HepG2 (cell line): ENCODE data around the gene PIEZO1. TPM values are rescaled to one million over a fixed set of nuclear protein-coding genes. Genes with fewer than 3 reads are reported as not detected.

Experiments
- ARID4A ChIP-seq: sonication (generic); formaldehyde crosslinking; IDR thresholded peaks from 2 replicates; pipeline ENCODE4 v1.5.0; 2020; ENCODE audit warnings: mild to moderate bottlenecking, missing genetic modification reagents, borderline replicate concordance
- BORCS8-MEF2B ChIP-seq: sonication (generic); formaldehyde crosslinking; IDR thresholded peaks from 2 replicates; pipeline ENCODE4 v1.8.0; 2022; ENCODE audit warnings: mild to moderate bottlenecking, missing genetic modification reagents
- CENPBD1 ChIP-seq: sonication (generic); formaldehyde crosslinking; IDR thresholded peaks from 2 replicates; pipeline ENCODE4 v1.8.0; 2022; ENCODE audit warnings: missing genetic modification reagents, low read depth, mild to moderate bottlenecking, borderline replicate concordance
- FOXP1 ChIP-seq, 2 experiments: fragments of 450-650 bp in 1 of 2; IDR thresholded peaks; 2 replicates each; pipeline ENCODE4 v1.6.1; 2017 to 2018; ENCODE audit warnings: antibody characterized with exemption in 1 of 2
- HCFC1 ChIP-seq: fragments of 150-350 bp; IDR thresholded peaks from 2 replicates; pipeline ENCODE4 v1.6.1; 2014; ENCODE audit warnings: low read depth, low read length
- KLF6 ChIP-seq: IDR thresholded peaks from 2 replicates; pipeline ENCODE4 v1.8.0; 2016; ENCODE audit warnings: missing biosample characterization, missing genetic modification reagents
- MAF1 ChIP-seq: sonication (generic); formaldehyde crosslinking; IDR thresholded peaks from 2 replicates; pipeline ENCODE4 v1.5.0; 2020; ENCODE audit warnings: missing genetic modification reagents, borderline replicate concordance
- MATR3 ChIP-seq: sonication (generic); formaldehyde crosslinking; IDR thresholded peaks from 2 replicates; pipeline ENCODE4 v1.4.0; 2020; ENCODE audit warnings: missing genetic modification reagents
- PITX1 ChIP-seq: sonication (generic); formaldehyde crosslinking; IDR thresholded peaks from 2 replicates; pipeline ENCODE4 v1.5.1; 2020; ENCODE audit warnings: mild to moderate bottlenecking, missing genetic modification reagents
- POLR2G ChIP-seq: fragments of 200-400 bp; formaldehyde crosslinking; IDR thresholded peaks from 2 replicates; pipeline ENCODE4 v1.6.1; 2018; ENCODE audit warnings: mild to moderate bottlenecking, low read depth, low read length, moderate library complexity
- RCOR2 ChIP-seq: IDR thresholded peaks from 2 replicates; pipeline ENCODE4 v1.6.1; 2016; ENCODE audit warnings: missing biosample characterization, missing genetic modification reagents
- TAF15 ChIP-seq: fragments of 200-400 bp; formaldehyde crosslinking; IDR thresholded peaks from one replicate; pipeline ENCODE4 v1.6.1; 2018; ENCODE audit warnings: mild to moderate bottlenecking, low read depth, low read length; ENCODE audit not compliant: poor library complexity, severe bottlenecking
- TCF7L2 ChIP-seq: IDR thresholded peaks from 2 replicates; pipeline ENCODE4 v1.6.1; 2011; ENCODE audit warnings: mild to moderate bottlenecking, low read depth, low read length, moderate library complexity
- TERF1 ChIP-seq: sonication (generic); formaldehyde crosslinking; IDR thresholded peaks from 2 replicates; pipeline ENCODE4 v1.8.0; 2022; ENCODE audit warnings: mild to moderate bottlenecking, missing genetic modification reagents, moderate library complexity
- ZFP91 ChIP-seq: sonication (generic); formaldehyde crosslinking; IDR thresholded peaks from 2 replicates; pipeline ENCODE4 v1.9.0; 2022; ENCODE audit warnings: missing genetic modification reagents, mild to moderate bottlenecking, borderline replicate concordance
- ZNF33A ChIP-seq: sonication (generic); formaldehyde crosslinking; IDR thresholded peaks from 2 replicates; pipeline ENCODE4 v1.5.1; 2020; ENCODE audit warnings: missing genetic modification reagents, mild to moderate bottlenecking, moderate library complexity, borderline replicate concordance
- ZNF564 ChIP-seq: sonication (generic); formaldehyde crosslinking; IDR thresholded peaks from 2 replicates; pipeline ENCODE4 v1.8.1; 2023; ENCODE audit warnings: mild to moderate bottlenecking, missing genetic modification reagents
- ZNF704 ChIP-seq: sonication (generic); formaldehyde crosslinking; IDR thresholded peaks from 2 replicates; pipeline ENCODE4 v1.8.1; 2023; ENCODE audit warnings: mild to moderate bottlenecking, inconsistent platforms, moderate library complexity, missing genetic modification reagents, borderline replicate concordance
- ZNF782 ChIP-seq: sonication (generic); formaldehyde crosslinking; IDR thresholded peaks from 2 replicates; pipeline ENCODE4 v1.4.0; 2020; ENCODE audit warnings: missing genetic modification reagents, mild to moderate bottlenecking, borderline replicate concordance
- ZNF841 ChIP-seq: sonication (generic); formaldehyde crosslinking; IDR thresholded peaks from 2 replicates; pipeline ENCODE4 v1.8.1; 2023; ENCODE audit warnings: missing genetic modification reagents, borderline replicate concordance
- polyA plus RNA-seq, 8 experiments: library from polyadenylated mRNA; depleted of rRNA in 3 of 8; stranded (reverse) in 7 of 8; unstranded in 1 of 8; fragments of >200 nt; fragmentation: Illumina TruSeq in 4 of 8; extraction: Trizol in 4 of 8; gene quantifications; 2 replicates each; pipeline versions ENCODE4 v1.2.1 to v1.2.3, GENCODE V29; 2011 to 2016; ENCODE audit warnings: low read depth in 4 of 8, missing spikeins in 1 of 8, mixed read lengths in 1 of 8; ENCODE audit not compliant: insufficient read depth in 1 of 8
- total RNA-seq, 5 experiments: library from RNA; depleted of rRNA; stranded (reverse); fragments of >200 nt; fragmentation: Illumina TruSeq; extraction: Trizol; gene quantifications; 2 replicates each; pipeline ENCODE4 v1.2.3, GENCODE V29; 2016; ENCODE audit warnings: low read depth in 1 of 5

The PIEZO1 gene
- total and polyA plus RNA-seq, 2 of the 13 experiments (the other 11 are each of a cell fraction or from before 2014, with no cell fraction given), result 67.9 to 85.0 TPM

- no peak for TF ChIP-seq TERF1
- TF ChIP-seq PITX1, result no peak
- TF ChIP-seq ARID4A (CRISPR knock-in tag), result peak; percentile 100
- no peak for TF ChIP-seq ZNF33A (CRISPR knock-in tag)
- TF ChIP-seq POLR2G, result peak; percentile 77
- no peak for TF ChIP-seq KLF6 (CRISPR knock-in tag)
- no peak for TF ChIP-seq TCF7L2
- TF ChIP-seq RCOR2 (CRISPR knock-in tag), result no peak
- no peak for TF ChIP-seq ZNF841
- TF ChIP-seq MAF1 (CRISPR knock-in tag), result no peak; the same call in 1 of the 2 replicates
- no peak; the same call in 1 of the 2 replicates for TF ChIP-seq ZNF564
- peak; percentile 86 for TF ChIP-seq HCFC1
- no peak for TF ChIP-seq ZNF782
- TF ChIP-seq ZNF704, result peak; percentile 74; the same call in 1 of the 2 replicates
- TF ChIP-seq TAF15, result peak; percentile 51
- no peak; the same call in 1 of the 2 replicates for TF ChIP-seq CENPBD1 (CRISPR knock-in tag)
- peak; percentile 76 for TF ChIP-seq BORCS8-MEF2B
- no peak for TF ChIP-seq FOXP1 (IDR thresholded peaks at IDR 0.05)
- TF ChIP-seq FOXP1 (CRISPR knock-in tag; IDR thresholded peaks at IDR 0.05), result no peak
- peak; percentile 72 for TF ChIP-seq ZFP91
- no peak for TF ChIP-seq MATR3 (CRISPR knock-in tag)
Measured at GRCh38 chr16:88706229-88706964, 78.6 kb downstream of the PIEZO1 start, which contains the start of the genes CTU2 and RNF166 (continued).
